GM18499 (cell line): ENCODE data around the gene GALNT2.

Experiments
- ATAC-seq: cut with Tn5 transposase; IDR thresholded peaks from one replicate; pipeline ENCODE4 v1.9.1; 2021; ENCODE audit warnings: moderate number of reproducible peaks; ENCODE audit not compliant: insufficient read depth, unreplicated experiment

The GALNT2 gene

GRCh38 chr1:230264342-230264741 is 197.3 kb downstream of the GALNT2 start:
- ATAC-seq = no peak

- no peak for ATAC-seq
These were observed 198.4 kb downstream of the GALNT2 start for GRCh38 chr1:230265200-230266115.

DNA sequence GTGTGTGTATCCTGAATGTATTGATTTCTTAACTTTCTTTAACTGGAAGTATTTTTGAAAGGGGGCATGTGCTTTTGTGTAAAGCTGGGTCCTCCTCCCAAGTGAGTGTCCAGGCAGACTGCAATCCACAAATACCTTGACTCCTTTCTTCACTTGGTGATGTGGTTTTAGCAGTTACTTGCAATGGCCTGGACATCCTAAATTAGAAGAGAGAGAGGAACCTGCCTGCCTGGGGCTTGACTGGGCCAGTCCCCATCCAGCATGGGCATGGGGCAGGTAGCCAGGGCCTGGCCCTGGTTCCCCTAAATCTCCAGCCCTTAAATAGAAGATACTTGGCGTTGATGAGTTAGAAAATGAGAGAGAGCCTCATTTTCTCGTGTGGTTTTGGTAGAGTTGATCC is 199.4 kb downstream of the GALNT2 start:
- no peak for ATAC-seq

- no peak for ATAC-seq
These were observed 200.5 kb downstream of the GALNT2 start for GRCh38 chr1:230267338-230268065.

DNA sequence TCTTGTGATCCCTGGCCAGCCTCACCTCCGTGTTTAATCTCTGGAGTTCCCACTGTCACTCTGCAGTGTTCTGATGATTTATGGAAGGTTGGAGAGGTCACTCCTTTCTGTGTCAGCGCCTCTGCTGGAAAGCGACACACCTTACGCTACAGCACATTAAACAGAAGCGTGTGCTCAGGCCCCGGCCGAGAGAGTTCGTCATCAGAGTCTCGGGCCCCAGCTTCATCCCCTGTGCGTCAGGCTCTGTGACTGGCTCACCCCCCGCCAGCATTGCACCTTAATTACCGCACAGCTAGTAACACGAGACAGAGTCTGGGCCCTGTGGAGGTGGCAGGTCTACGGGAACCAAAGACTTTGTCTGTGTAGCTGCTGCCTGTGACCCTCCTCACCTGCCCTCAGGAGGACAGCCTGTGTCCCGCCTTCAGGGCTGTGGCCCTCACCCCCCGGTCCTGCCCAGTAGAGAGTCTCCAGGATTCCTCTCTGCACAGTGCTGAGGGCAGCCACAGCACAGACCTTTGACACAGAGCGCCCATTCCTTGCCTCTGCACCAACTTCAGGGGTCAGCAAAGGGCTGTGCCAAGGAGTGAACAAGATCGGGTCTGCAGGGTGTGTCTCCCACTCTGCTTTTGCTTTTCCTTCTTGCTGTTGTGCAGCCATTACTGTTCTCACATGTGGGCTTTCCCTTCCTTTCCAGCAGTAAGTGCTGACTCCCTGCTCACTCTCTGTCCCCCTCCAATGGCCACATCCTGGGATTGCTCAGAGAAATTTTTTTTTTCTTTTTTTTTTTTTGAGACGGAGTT is 201.5 kb downstream of the GALNT2 start:
- no peak for ATAC-seq

DNA sequence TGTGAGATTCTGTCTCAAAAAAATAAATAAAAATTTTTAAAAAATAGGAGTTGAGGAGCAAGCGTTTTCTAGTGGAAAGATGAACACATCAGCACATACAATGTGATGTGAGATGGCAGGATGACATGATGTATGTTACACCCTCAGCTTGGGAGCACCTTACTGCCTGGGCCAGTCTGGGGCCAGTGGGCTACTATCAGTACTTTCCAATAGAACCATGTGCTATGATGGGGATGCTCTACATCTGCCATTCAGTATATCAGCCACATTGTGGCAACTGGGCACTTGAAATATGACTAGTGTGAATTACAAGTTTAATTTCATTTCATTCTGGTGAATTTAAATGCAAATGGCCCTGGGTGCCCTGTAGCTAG is 203.1 kb downstream of the GALNT2 start:
- no peak for ATAC-seq

DNA sequence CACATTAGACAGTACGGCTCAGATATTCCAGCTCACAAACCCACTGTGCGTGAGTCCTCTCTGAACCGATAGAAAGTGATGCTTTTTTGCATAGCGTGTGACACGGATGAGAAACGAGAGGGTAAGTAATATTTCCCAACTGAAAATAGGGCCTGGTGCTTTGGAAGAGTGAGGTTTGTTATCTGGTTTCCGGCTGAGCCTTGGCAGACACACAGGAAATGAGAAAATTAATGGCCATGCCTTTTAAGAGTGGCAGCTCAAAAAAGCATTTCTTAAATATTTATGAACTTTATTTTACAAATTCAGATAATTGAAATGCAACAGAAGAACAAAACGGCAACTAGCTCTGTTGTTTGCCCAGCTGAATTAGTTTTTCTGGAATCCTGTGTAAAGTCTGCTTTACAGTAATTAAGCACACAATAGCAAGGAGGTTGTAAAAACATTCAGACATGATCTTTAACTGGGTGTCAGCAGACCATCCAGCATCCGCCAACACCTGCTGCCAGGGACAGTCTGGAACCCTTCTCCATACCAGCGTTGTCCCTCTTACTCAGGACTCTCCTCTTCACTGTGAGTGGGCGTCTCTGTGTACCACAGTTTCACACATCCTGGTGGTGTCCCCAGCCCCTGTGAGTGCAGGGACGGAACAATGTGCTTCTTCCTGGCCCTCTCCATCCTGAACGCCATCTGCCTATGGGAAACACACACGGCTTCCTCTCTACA is 203.7 kb downstream of the GALNT2 start:
- ATAC-seq = no peak

GRCh38 chr1:230271300-230272035 is 204.4 kb downstream of the GALNT2 start:
- ATAC-seq = no peak

- ATAC-seq = no peak
These were observed 205.5 kb downstream of the GALNT2 start for GRCh38 chr1:230272557-230272956.

- ATAC-seq = no peak
These were observed 206.2 kb downstream of the GALNT2 start for GRCh38 chr1:230273141-230273710.

GRCh38 chr1:230274254-230274653 is 207.2 kb downstream of the GALNT2 start:
- no peak for ATAC-seq

DNA sequence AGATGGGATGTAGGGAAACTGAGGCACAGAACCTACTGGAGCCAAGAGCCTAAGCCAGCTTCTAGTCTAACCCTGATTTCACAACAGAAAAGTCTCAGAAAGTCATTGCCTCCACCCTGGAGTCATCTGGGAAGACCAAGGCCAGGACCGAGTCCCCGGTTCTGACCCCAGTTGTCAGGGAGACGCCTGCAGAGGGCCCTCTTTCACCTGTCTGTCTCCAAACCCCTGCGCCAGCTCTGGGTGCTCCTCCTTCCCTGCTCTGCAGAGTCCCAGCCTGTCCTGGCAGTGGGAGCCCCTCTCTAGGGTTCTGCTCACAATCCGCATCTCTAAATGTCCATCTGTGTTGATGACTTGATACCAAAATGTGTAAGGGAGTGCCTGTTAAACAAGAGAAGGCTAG is 209.4 kb downstream of the GALNT2 start:
- ATAC-seq = no peak

DNA sequence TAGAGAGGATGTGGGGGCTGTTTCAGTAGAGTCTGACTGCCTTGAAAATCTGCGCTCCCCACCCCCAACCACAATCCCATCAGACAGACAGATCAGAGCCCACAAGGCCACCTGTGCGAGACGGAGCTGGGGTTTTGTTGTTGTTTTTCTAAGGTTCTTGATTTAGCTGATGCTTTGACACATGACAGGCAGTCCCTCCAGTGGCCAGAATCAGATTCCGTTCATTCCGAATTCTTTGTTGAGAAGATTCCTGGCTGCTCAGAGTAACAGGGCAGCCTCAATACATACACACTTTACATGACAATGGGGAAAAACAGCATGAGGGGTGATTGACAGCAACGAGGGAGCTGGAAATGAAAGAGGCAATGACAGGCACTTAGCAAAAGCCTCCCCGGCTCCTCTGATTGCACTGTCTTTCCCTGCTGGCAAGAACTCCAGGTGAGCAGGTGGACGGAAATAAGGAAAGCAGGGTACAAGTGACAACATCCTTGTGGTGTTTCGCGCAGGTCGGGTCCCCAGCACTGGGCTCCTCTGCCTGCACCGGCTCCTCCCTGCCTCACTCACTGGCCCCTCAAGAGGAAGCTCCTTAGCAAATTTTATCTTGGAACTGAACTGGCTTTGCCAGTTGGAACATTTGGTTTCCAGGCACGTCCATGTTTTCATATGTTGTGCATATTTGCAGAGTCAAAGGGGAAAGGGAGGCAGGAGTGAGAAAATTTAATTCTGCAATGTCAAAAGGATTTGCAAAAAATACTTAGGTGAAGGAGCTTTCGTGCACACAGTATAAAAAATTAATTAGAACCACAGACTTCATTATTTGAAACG is 210.4 kb downstream of the GALNT2 start:
- no peak for ATAC-seq

- no peak for ATAC-seq
These were observed 211.3 kb downstream of the GALNT2 start for GRCh38 chr1:230278376-230278775.

GRCh38 chr1:230278871-230279582 is 212.0 kb downstream of the GALNT2 start:
- ATAC-seq = no peak

DNA sequence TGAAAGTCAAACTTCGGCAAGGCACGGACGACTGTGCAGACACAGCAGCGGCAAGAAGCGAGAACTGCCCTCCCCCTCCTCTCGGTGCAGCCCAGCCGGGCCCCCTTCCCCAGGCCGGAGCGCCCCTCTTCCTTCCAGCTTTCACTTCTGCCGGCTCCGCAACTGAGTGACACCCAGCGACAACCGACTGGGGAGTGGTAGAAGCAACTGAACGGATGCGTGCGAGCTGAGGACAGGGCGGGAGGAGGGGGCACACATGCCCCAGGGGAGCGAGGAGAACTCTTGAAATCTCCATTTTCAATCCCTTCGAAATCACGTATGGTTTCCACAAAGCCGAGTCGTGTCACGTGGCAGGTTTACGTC is 212.5 kb downstream of the GALNT2 start:
- no peak for ATAC-seq

DNA sequence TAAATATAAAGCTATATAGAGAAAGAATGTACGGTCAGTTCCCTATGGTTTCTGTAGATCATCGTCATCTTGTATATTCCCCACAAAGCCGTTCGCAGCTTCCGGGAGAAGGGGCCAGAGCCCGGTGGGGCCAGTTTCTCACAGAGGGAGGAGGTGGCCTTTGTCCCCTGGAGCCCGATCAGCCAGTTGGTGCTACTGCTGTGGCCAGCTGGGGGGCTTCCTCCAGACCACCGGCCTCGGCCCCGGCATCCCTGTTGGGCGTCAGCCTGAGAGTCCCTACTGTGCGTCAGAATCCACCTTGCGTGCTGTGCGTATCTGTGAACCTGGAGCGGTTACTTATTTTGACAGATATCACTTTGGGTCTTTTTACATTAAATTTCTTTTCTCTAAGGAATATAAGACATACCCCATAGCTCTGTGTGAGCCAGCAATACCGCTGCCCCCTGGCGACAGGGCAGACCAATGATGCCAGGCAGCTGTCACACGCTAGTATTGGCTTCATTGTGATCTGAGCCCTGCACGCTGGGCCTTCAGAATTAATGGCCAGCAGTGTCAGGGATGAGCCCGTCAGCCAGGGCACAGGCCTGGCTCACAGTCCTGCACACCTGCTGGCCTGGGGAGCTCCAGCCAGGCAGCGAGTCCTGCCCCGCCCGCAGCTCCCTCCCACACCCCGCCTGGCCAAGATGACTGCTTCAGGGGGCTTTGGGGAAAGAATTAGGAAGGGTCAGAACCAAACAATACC is 213.2 kb downstream of the GALNT2 start:
- no peak for ATAC-seq
